AG04449 (cell line): ENCODE measurements around the gene IPO8.
A peak's percentile ranks its signal among the peaks of the same experiment; 100 is the strongest.

Experiments
- CTCF ChIA-PET: fragments of 350-600 bp; formaldehyde crosslinking; extraction: SDS; loops from one replicate; lab custom pipeline; 2021; ENCODE audit warnings: antibody characterized with exemption; lab: Yijun Ruan, JAX
- POLR2A ChIA-PET: fragments of 400-600, 350-600 bp; formaldehyde crosslinking; extraction: SDS; loops from one replicate; lab custom pipeline; 2020; ENCODE audit warnings: antibody characterized with exemption, inconsistent platforms; lab: Yijun Ruan, JAX
- DNase-seq: peaks from one replicate; pipeline ENCODE4 v3.0.0-alpha.2; 2010; ENCODE audit warnings: low read depth, low spot score
- H3K4me3 ChIP-seq: 2 replicates; pipeline ENCODE4 v1.5.1; 2011; ENCODE audit warnings: low read depth, mild to moderate bottlenecking, control low read depth, low read length
- TF ChIP-seq, protein P1 (sequence below): IDR thresholded peaks from one replicate; pipeline ENCODE4 v1.5.1; 2011; ENCODE audit warnings: mild to moderate bottlenecking, moderate library complexity, low read length, control low read depth, inconsistent platforms; ENCODE audit not compliant: insufficient read depth; ENCODE audit errors: missing control alignments

The IPO8 gene

GRCh38 chr12:30696103-30696408 lies 387 bp upstream of the IPO8 start:
- H3K4me3 ChIP-seq: peak overlapping the region; percentile 93
- POLR2A ChIA-PET: interaction anchor here (0.7 to 2.3 kb wide), 3 partner anchors 23 to 100 kb away, joined by 3 to 24 read pairs (median 3); no protein-coding TSS in a partner anchor
- TF ChIP-seq, protein P1, sequence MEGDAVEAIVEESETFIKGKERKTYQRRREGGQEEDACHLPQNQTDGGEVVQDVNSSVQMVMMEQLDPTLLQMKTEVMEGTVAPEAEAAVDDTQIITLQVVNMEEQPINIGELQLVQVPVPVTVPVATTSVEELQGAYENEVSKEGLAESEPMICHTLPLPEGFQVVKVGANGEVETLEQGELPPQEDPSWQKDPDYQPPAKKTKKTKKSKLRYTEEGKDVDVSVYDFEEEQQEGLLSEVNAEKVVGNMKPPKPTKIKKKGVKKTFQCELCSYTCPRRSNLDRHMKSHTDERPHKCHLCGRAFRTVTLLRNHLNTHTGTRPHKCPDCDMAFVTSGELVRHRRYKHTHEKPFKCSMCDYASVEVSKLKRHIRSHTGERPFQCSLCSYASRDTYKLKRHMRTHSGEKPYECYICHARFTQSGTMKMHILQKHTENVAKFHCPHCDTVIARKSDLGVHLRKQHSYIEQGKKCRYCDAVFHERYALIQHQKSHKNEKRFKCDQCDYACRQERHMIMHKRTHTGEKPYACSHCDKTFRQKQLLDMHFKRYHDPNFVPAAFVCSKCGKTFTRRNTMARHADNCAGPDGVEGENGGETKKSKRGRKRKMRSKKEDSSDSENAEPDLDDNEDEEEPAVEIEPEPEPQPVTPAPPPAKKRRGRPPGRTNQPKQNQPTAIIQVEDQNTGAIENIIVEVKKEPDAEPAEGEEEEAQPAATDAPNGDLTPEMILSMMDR: no peak
- CTCF ChIA-PET: interaction anchor here (0.7 to 2.6 kb wide), 9 partner anchors 11 to 112 kb away, joined by 3 to 13 read pairs (median 3); no protein-coding TSS in a partner anchor
- DNase-seq: no peak

DNA sequence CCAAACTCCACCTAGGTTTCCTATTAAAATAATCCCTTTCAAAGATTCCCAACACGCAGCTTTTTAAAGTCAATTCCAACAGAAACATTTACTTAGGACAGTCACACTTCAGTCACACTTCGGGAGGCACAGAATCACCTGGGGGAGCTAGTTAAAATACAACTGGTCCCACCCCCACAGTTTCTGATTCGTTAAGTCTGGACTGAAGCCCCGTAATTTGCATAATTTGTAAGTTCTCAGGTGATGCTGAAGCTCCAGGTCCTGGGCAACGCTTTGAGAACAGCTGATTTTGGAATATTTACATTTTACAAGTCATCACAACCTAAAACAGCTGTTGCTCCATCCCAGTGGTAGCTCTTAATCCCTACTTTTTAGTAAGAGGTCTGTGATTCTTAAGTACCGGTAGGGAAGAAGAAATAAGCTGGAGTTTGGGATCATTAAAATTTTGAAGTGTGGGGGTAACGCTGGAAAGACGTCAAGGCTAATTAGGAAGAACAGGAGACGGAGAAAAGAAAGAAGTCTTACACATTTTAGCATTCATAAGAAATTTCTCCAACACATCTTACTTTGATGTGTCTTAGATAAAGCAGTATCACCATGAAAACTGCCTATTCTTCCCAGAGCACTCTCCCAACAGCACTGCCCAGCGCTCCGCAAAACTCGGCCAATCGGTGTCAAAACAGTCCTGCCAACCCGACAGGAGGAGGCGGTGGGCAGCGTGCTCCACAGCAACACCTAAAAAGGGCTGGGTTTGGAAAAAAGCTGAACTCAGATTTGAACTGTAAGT lies 1.1 kb downstream of the IPO8 start:
- TF ChIP-seq, protein P1: peak; percentile 7
- CTCF ChIA-PET: interaction anchor here (1.0 to 2.6 kb wide), 8 partner anchors 9 to 113 kb away, joined by 3 to 13 read pairs (median 3); no protein-coding TSS in a partner anchor
- DNase-seq: no peak
- POLR2A ChIA-PET: interaction anchor here (1.3 to 2.3 kb wide), 2 partner anchors 25 to 101 kb away, joined by 3 to 24 read pairs; no protein-coding TSS in a partner anchor
- H3K4me3 ChIP-seq: peak overlapping the region; percentile 93

GRCh38 chr12:30692470-30692869 lies 3.2 kb downstream of the IPO8 start:
- TF ChIP-seq, protein P1: no peak
- POLR2A ChIA-PET: no interaction called here
- no peak overlapping the region for H3K4me3 ChIP-seq
- no peak for DNase-seq
- CTCF ChIA-PET: interaction anchor here (1.1 kb wide), 1 partner anchor 115 kb away, joined by 4 read pairs; no protein-coding TSS in a partner anchor

- no peak overlapping the region for H3K4me3 ChIP-seq
- TF ChIP-seq, protein P1: no peak
- no peak for DNase-seq
- ChIA-PET POLR2A (interaction anchor here (1.3 kb wide), 1 partner anchor 105 kb away, joined by 6 read pairs; no protein-coding TSS in a partner anchor), CTCF (interaction anchor here (1.3 kb wide), 1 partner anchor 62 kb away, joined by 4 read pairs; no protein-coding TSS in a partner anchor)
These were observed 4.4 kb downstream of the IPO8 start for GRCh38 chr12:30691122-30691879.

GRCh38 chr12:30687265-30687986 lies 8.2 kb downstream of the IPO8 start:
- TF ChIP-seq, protein P1: no peak
- ChIA-PET POLR2A (no interaction called here), CTCF (no interaction called here)
- H3K4me3 ChIP-seq: no peak overlapping the region
- DNase-seq: no peak
